Left lobe of liver (tissue), 2 donors: ENCODE measurements around the gene PLEKHG4B. TPM values are rescaled to one million over a fixed set of nuclear protein-coding genes. Genes with fewer than 3 reads are reported as not detected.

Experiments used
- ATAC-seq: fragments of 200-7000 bp; cut with Tn5 transposase; one replicate; pipeline ENCODE4 v1.9.1; 2020; ENCODE audit warnings: mild to moderate bottlenecking, moderate library complexity
- DNase-seq: peaks from one replicate; pipeline ENCODE4 v3.0.0-alpha.2; 2020; ENCODE audit warnings: low spot score
- total RNA-seq: library from RNA; stranded (reverse); gene quantifications from one replicate; pipeline ENCODE4 v1.2.1, GENCODE V29; 2021
- donor health status: DM: no; HTN: no; CAD: no; lungs with moderate emphysema.
- donor health status: DM: no; HTN: yes; CAD: no.

The PLEKHG4B gene
- total RNA-seq, 1 donor from 2014 or later, result 0.25 TPM

GRCh38 chr5:126806-127205 lies 34.8 kb downstream of the PLEKHG4B start:
- DNase-seq (no peak), ATAC-seq (no peak)

GRCh38 chr5:127886-128285 lies 35.9 kb downstream of the PLEKHG4B start:
- no peak for ATAC-seq
- DNase-seq, result no peak

- DNase-seq (no peak), ATAC-seq (no peak)
Observed at GRCh38 chr5:128446-128845, 36.5 kb downstream of the PLEKHG4B start.

GRCh38 chr5:129148-129547 lies 37.2 kb downstream of the PLEKHG4B start:
- DNase-seq, result no peak
- no peak for ATAC-seq

GRCh38 chr5:129820-130219 lies 37.9 kb downstream of the PLEKHG4B start:
- DNase-seq (no peak), ATAC-seq (no peak)

- DNase-seq (no peak), ATAC-seq (no peak)
Observed at GRCh38 chr5:130601-131131, 38.7 kb downstream of the PLEKHG4B start.

GRCh38 chr5:136901-137300 lies 44.9 kb downstream of the PLEKHG4B start:
- no peak for DNase-seq
- ATAC-seq, result no peak

GRCh38 chr5:137741-138140 lies 45.8 kb downstream of the PLEKHG4B start:
- ATAC-seq (no peak), DNase-seq (no peak)

GRCh38 chr5:138936-139335 lies 47.0 kb downstream of the PLEKHG4B start:
- DNase-seq (no peak), ATAC-seq (no peak)

GRCh38 chr5:139579-140442 lies 47.8 kb downstream of the PLEKHG4B start:
- ATAC-seq, result no peak
- DNase-seq, result no peak

GRCh38 chr5:140443-140829 lies 48.5 kb downstream of the PLEKHG4B start:
- ATAC-seq, result no peak

GRCh38 chr5:141211-141610 lies 49.2 kb downstream of the PLEKHG4B start:
- ATAC-seq, result no peak
- DNase-seq, result no peak

More at GRCh38 chr5:140443-140829, 48.5 kb downstream of the PLEKHG4B start:
- no peak for DNase-seq

GRCh38 chr5:141761-142160 lies 49.8 kb downstream of the PLEKHG4B start:
- DNase-seq, result no peak

GRCh38 chr5:142246-142810 lies 50.4 kb downstream of the PLEKHG4B start:
- ATAC-seq, result no peak
- DNase-seq, result no peak

More at GRCh38 chr5:141761-142160, 49.8 kb downstream of the PLEKHG4B start:
- ATAC-seq, result no peak

- DNase-seq (no peak), ATAC-seq (no peak)
Observed at GRCh38 chr5:143041-143440, 51.1 kb downstream of the PLEKHG4B start.

- DNase-seq (no peak), ATAC-seq (no peak)
Observed at GRCh38 chr5:144941-145340, 53.0 kb downstream of the PLEKHG4B start.

GRCh38 chr5:145585-146323 lies 53.8 kb downstream of the PLEKHG4B start:
- DNase-seq (no peak), ATAC-seq (no peak)

- ATAC-seq (no peak), DNase-seq (no peak)
Observed at GRCh38 chr5:147751-148150, 55.8 kb downstream of the PLEKHG4B start.

- ATAC-seq, result no peak
Observed at GRCh38 chr5:149745-150485, 57.9 kb downstream of the PLEKHG4B start.

GRCh38 chr5:150746-151145 lies 58.8 kb downstream of the PLEKHG4B start:
- no peak for ATAC-seq

More at GRCh38 chr5:149745-150485, 57.9 kb downstream of the PLEKHG4B start:
- no peak for DNase-seq

GRCh38 chr5:152077-152476 lies 60.1 kb downstream of the PLEKHG4B start:
- ATAC-seq (no peak), DNase-seq (no peak)

More at GRCh38 chr5:150746-151145, 58.8 kb downstream of the PLEKHG4B start:
- no peak for DNase-seq
